Neural crest cell (in vitro differentiated cells): ENCODE results near the gene KRTAP4-3. TPM values are rescaled to one million over a fixed set of nuclear protein-coding genes. Genes with fewer than 3 reads are reported as not detected.
"Not testable (repeated sequence)": the region's sequence is repeated elsewhere in the genome, so short reads cannot be mapped to it uniquely, and the experiment has no call there.

ENCODE experiments used
- DNase-seq: peaks from one replicate; pipeline ENCODE4 v3.0.0; 2021; ENCODE audit warnings: low read depth, mixed read lengths, low spot score
- H3K27ac Mint-ChIP-seq: one replicate; pipeline ENCODE4 v1.8.0; 2021; ENCODE audit warnings: mild to moderate bottlenecking, mixed read lengths; ENCODE audit not compliant: unreplicated experiment
- H3K27me3 Mint-ChIP-seq: 2 replicates; pipeline ENCODE4 v1.8.0; 2021; ENCODE audit warnings: low read depth, mild to moderate bottlenecking, mixed read lengths
- H3K36me3 Mint-ChIP-seq: 2 replicates; pipeline ENCODE4 v1.8.0; 2021; ENCODE audit warnings: low read depth, mild to moderate bottlenecking, mixed read lengths
- H3K4me1 Mint-ChIP-seq: 2 replicates; pipeline ENCODE4 v1.8.0; 2021; ENCODE audit warnings: mixed read lengths
- H3K4me3 Mint-ChIP-seq: one replicate; pipeline ENCODE4 v1.8.0; 2021; ENCODE audit warnings: mild to moderate bottlenecking, mixed read lengths
- H3K9me3 Mint-ChIP-seq: 2 replicates; pipeline ENCODE4 v1.8.0; 2021; ENCODE audit warnings: mixed read lengths
- CTCF ChIP-seq: fragments of 200-600 bp; sonication (generic); conservative IDR thresholded peaks from 2 replicates; pipeline ENCODE4 v1.5.0; 2021; ENCODE audit warnings: antibody characterized with exemption, mild to moderate bottlenecking
- total RNA-seq: library from RNA; stranded (reverse); gene quantifications from 2 replicates; pipeline ENCODE4 v1.2.1, GENCODE V29; 2021

Gene KRTAP4-3
- total RNA-seq, 1 donor from 2014 or later, result not detected

GRCh38 chr17:41196068-41196467, 28.0 kb upstream of the KRTAP4-3 start:
- TF ChIP-seq CTCF, result no peak
- no peak overlapping the region for H3K4me3 Mint-ChIP-seq
- no peak for DNase-seq
- no peaks in the 10 kb centered on the region for H3K4me1 Mint-ChIP-seq
- peaks cover 46% of the 10 kb centered on the region for H3K27me3 Mint-ChIP-seq
- no peak overlapping the region for H3K27ac Mint-ChIP-seq
- H3K36me3 Mint-ChIP-seq, result no peaks in the 10 kb centered on the region
- peaks cover 8% of the 10 kb centered on the region for H3K9me3 Mint-ChIP-seq

GRCh38 chr17:41190328-41190727, 22.3 kb upstream of the KRTAP4-3 start:
- TF ChIP-seq CTCF, result no peak
- Mint-ChIP-seq H3K36me3 (no peaks in the 10 kb centered on the region), H3K27me3 (peaks cover 54% of the 10 kb centered on the region), H3K4me3 (no peak overlapping the region), H3K9me3 (peaks cover 3% of the 10 kb centered on the region), H3K4me1 (no peaks in the 10 kb centered on the region), H3K27ac (no peak overlapping the region)
- DNase-seq, result no peak

- not testable (repeated sequence) for H3K9me3 Mint-ChIP-seq, H3K36me3 Mint-ChIP-seq, DNase-seq, H3K4me1 Mint-ChIP-seq, H3K27ac Mint-ChIP-seq, H3K4me3 Mint-ChIP-seq
- H3K27me3 Mint-ChIP-seq, result peaks cover 57% of the 10 kb centered on the region
These were observed 21.9 kb upstream of the KRTAP4-3 start, which contains the start of gene KRTAP9-1 for GRCh38 chr17:41189837-41190318. KRTAP9-1 (plus strand) TSS chr17:41189887; CDS start chr17:41189887, 0 bp downstream.

- Mint-ChIP-seq H3K36me3 (no peaks in the 10 kb centered on the region), H3K27ac (no peak overlapping the region), H3K4me1 (no peaks in the 10 kb centered on the region), H3K27me3 (peaks cover 52% of the 10 kb centered on the region), H3K4me3 (no peak overlapping the region), H3K9me3 (no peaks in the 10 kb centered on the region)
- no peak for DNase-seq
- no peak for TF ChIP-seq CTCF
These were observed 18.9 kb upstream of the KRTAP4-3 start for GRCh38 chr17:41186872-41187271.

GRCh38 chr17:41185001-41185400, 17.0 kb upstream of the KRTAP4-3 start:
- H3K9me3 Mint-ChIP-seq, result no peaks in the 10 kb centered on the region
- no peaks in the 10 kb centered on the region for H3K36me3 Mint-ChIP-seq
- TF ChIP-seq CTCF, result no peak
- DNase-seq, result no peak
- H3K27ac Mint-ChIP-seq, result no peak overlapping the region
- peaks cover 41% of the 10 kb centered on the region for H3K27me3 Mint-ChIP-seq
- no peaks in the 10 kb centered on the region for H3K4me1 Mint-ChIP-seq
- H3K4me3 Mint-ChIP-seq, result no peak overlapping the region

GRCh38 chr17:41184480-41184961, 16.5 kb upstream of the KRTAP4-3 start, which contains the start of gene KRTAP4-1:
KRTAP4-1 (minus strand) TSS chr17:41184911; CDS start chr17:41184854, 57 bp downstream.
- DNase-seq, result no peak
- no peak within 1 kb of the TSS for H3K4me3 Mint-ChIP-seq
- no peak within 1 kb of the TSS for H3K27ac Mint-ChIP-seq
- H3K4me1 Mint-ChIP-seq, result no peaks in the 10 kb centered on the region
- H3K36me3 Mint-ChIP-seq, result no peaks in the 10 kb centered on the region
- H3K27me3 Mint-ChIP-seq, result peaks cover 41% of the 10 kb centered on the region
- H3K9me3 Mint-ChIP-seq, result no peaks in the 10 kb centered on the region
- TF ChIP-seq CTCF, result no peak
